ENCODE data around the gene KLK14.

GRCh38 chr19:51081476-51081875, 1.2 kb downstream of the KLK14 start:
- TF ChIP-seq CTCF (conservative IDR thresholded peaks at IDR 0.05; ENCODE audit: low read length) (no peak), EZH2phosphoT487 (IDR thresholded peaks at IDR 0.05; ENCODE audit: borderline replicate concordance, low read depth, low read length) (no peak)

Data from OCI-LY7 (cell line).